Measurements from ENCODE around the gene CERS6. TPM values are rescaled to one million over a fixed set of nuclear protein-coding genes. Genes with fewer than 3 reads are reported as not detected.
A peak's percentile ranks its signal among the peaks of the same experiment; 100 is the strongest.
"Not testable (repeated sequence)": the region's sequence is repeated elsewhere in the genome, so short reads cannot be mapped to it uniquely, and the experiment has no call there.

The CERS6 gene
- total and polyA plus RNA-seq, 10 of the 15 experiments (the other 5 are each of a cell fraction or from before 2014, with no cell fraction given): 1.3 to 20.4 (median 14.1) TPM

GRCh38 chr2:168664715-168665114 lies 208.6 kb downstream of the CERS6 start:
- WGBS (ENCODE audit: insufficient coverage, insufficient replicate concordance, low lambda C conversion rate, missing lambda C conversion rate): 100% methylated on average over 3 of the region's 3 CpGs
- CTCF ChIA-PET; H3K9ac ChIP-seq (ENCODE audit: control insufficient read depth, insufficient read depth, low read length); H3K27me3 ChIP-seq (replicated peaks in 1 of 2; ENCODE audit: control insufficient read depth in 2 of 2, insufficient read depth in 2 of 2, low read length in 1 of 2); POLR2A ChIA-PET; H3K27ac ChIP-seq (ENCODE audit: control insufficient read depth, insufficient read depth); H3K36me3 ChIP-seq (ENCODE audit: control insufficient read depth in 2 of 2, insufficient read depth in 2 of 2, low read length in 1 of 2); H3K79me2 ChIP-seq (ENCODE audit: control insufficient read depth, insufficient read depth, low read length); H3K4me2 ChIP-seq (ENCODE audit: control insufficient read depth, insufficient read depth); H3K4me3 ChIP-seq; intact Hi-C loops (cut with micrococcal nuclease; ENCODE audit: unreplicated experiment); H2AFZ ChIP-seq (ENCODE audit: control insufficient read depth, low read depth, low read length); DNase-seq (ENCODE audit: low read depth, low spot score); in situ Hi-C loops (cut with MboI); H4K20me1 ChIP-seq (ENCODE audit: control insufficient read depth, insufficient read depth); BruUV-seq (replicated peaks); H3K9me3 ChIP-seq (replicated peaks; ENCODE audit: control insufficient read depth, insufficient read depth, low read length); RAD21 ChIA-PET (ENCODE audit: unreplicated experiment); H3K4me1 ChIP-seq (ENCODE audit: control insufficient read depth, insufficient read depth, low read length); ATAC-seq: not testable (repeated sequence)
- SMC1A ChIA-PET (ENCODE audit: uncharacterized antibody, unreplicated experiment): interaction anchor here (0.7 kb wide), 1 partner anchor 175 kb away, joined by 3 read pairs; no protein-coding TSS in a partner anchor
- peak; percentile 27 for FAIRE-seq

- H4K20me1 ChIP-seq (ENCODE audit: control insufficient read depth, insufficient read depth): no peaks in the 10 kb centered on the region
- no peak overlapping the region for H3K27ac ChIP-seq (ENCODE audit: control insufficient read depth, insufficient read depth)
- ATAC-seq (no peak), DNase-seq (ENCODE audit: low read depth, low spot score) (no peak), FAIRE-seq (no peak)
- H3K4me1 ChIP-seq (ENCODE audit: control insufficient read depth, insufficient read depth, low read length): no peaks in the 10 kb centered on the region
- H3K79me2 ChIP-seq (ENCODE audit: control insufficient read depth, insufficient read depth, low read length): 0 out of 2 replicates have a peak, but pooled peaks cover 2% of the 10 kb centered on the region
- TF ChIP-seq REST (IDR thresholded peaks at IDR 0.05; ENCODE audit: low read depth, low read length) (no peak), CREB1 (IDR thresholded peaks at IDR 0.05; ENCODE audit: low read depth) (no peak), PBX3 (IDR thresholded peaks at IDR 0.05; ENCODE audit: insufficient replicate concordance, low read depth, low read length) (no peak), SP1 (IDR thresholded peaks at IDR 0.05; ENCODE audit: low read depth, low read length) (no peak), IKZF2 (IDR thresholded peaks at IDR 0.05) (no peak), POLR2AphosphoS2 (IDR thresholded peaks at IDR 0.05; ENCODE audit: low read depth, low read length) (no peak), ZNF24 (IDR thresholded peaks at IDR 0.05) (no peak), FOXM1 (IDR thresholded peaks at IDR 0.05; ENCODE audit: low read depth, low read length) (no peak)
- no peak overlapping the region for H3K4me3 ChIP-seq
- no peak overlapping the region for H3K4me2 ChIP-seq (ENCODE audit: control insufficient read depth, insufficient read depth)
- BruUV-seq (replicated peaks): no TSS peak
- in situ Hi-C loops (cut with MboI): no loop called here
- 0 out of 4 replicates have a peak, but pooled peaks cover 0 to 3% of the 10 kb centered on the region in 2 experiments for H3K36me3 ChIP-seq (ENCODE audit: control insufficient read depth in 2 of 2, insufficient read depth in 2 of 2, low read length in 1 of 2)
- no peak overlapping the region for H3K9ac ChIP-seq (ENCODE audit: control insufficient read depth, insufficient read depth, low read length)
- no peaks in the 10 kb centered on the region for H3K9me3 ChIP-seq (replicated peaks; ENCODE audit: control insufficient read depth, insufficient read depth, low read length)
- ChIA-PET SMC1A (ENCODE audit: uncharacterized antibody, unreplicated experiment) (interaction anchor here (1.4 kb wide), 1 partner anchor 177 kb away, joined by 3 read pairs; no protein-coding TSS in a partner anchor), RAD21 (ENCODE audit: unreplicated experiment) (no interaction called here), POLR2A (interaction anchor here (1.2 kb wide), 1 partner anchor 14 kb away, joined by 6 read pairs; no protein-coding TSS in a partner anchor), CTCF (no interaction called here)
- intact Hi-C loops (cut with micrococcal nuclease; ENCODE audit: unreplicated experiment): no loop called here
- WGBS (ENCODE audit: insufficient coverage, insufficient replicate concordance, low lambda C conversion rate, missing lambda C conversion rate): 85% methylated on average over 1 of the region's 1 CpG
- no peaks in the 10 kb centered on the region for H3K27me3 ChIP-seq (replicated peaks in 1 of 2; ENCODE audit: control insufficient read depth in 2 of 2, insufficient read depth in 2 of 2, low read length in 1 of 2)
- H2AFZ ChIP-seq (ENCODE audit: control insufficient read depth, low read depth, low read length): no peak overlapping the region
Observed at GRCh38 chr2:168666339-168666738, 210.3 kb downstream of the CERS6 start.

Measured in GM12878 (cell line).